HepG2 (cell line): ENCODE measurements around the gene CAPRIN2. TPM values are rescaled to one million over a fixed set of nuclear protein-coding genes. Genes with fewer than 3 reads are reported as not detected.

Source experiments
- ARID3A ChIP-seq: IDR thresholded peaks from 2 replicates; pipeline ENCODE4 v1.6.1; 2012; ENCODE audit warnings: low read depth, low read length, improper control_type of control experiment
- DPF2 ChIP-seq: sonication (generic); formaldehyde crosslinking; IDR thresholded peaks from 2 replicates; pipeline ENCODE4 v1.4.0; 2020; ENCODE audit warnings: mild to moderate bottlenecking, low read depth, missing genetic modification reagents, borderline replicate concordance
- GATAD2A ChIP-seq: IDR thresholded peaks from 2 replicates; pipeline ENCODE4 v1.6.1; 2016
- GRHL1 ChIP-seq: sonication (generic); formaldehyde crosslinking; conservative IDR thresholded peaks from 2 replicates; pipeline ENCODE4 v1.8.0; 2022; ENCODE audit warnings: missing genetic modification reagents
- SSRP1 ChIP-seq: IDR thresholded peaks from 2 replicates; pipeline ENCODE4 v1.6.1; 2016; ENCODE audit warnings: control low read depth
- ZNF362 ChIP-seq: sonication (generic); formaldehyde crosslinking; IDR thresholded peaks from 2 replicates; pipeline ENCODE4 v1.4.0; 2020; ENCODE audit warnings: missing genetic modification reagents, mild to moderate bottlenecking, borderline replicate concordance
- ZNF382 ChIP-seq: sonication (generic); formaldehyde crosslinking; IDR thresholded peaks from 2 replicates; pipeline ENCODE4 v1.5.0; 2020; ENCODE audit warnings: missing genetic modification reagents, mild to moderate bottlenecking, borderline replicate concordance
- ZNF776 ChIP-seq: sonication (generic); formaldehyde crosslinking; IDR thresholded peaks from 2 replicates; pipeline ENCODE4 v1.4.0; 2020; ENCODE audit warnings: mild to moderate bottlenecking, missing genetic modification reagents
- polyA plus RNA-seq, 8 experiments: library from polyadenylated mRNA; depleted of rRNA in 3 of 8; stranded (reverse) in 7 of 8; unstranded in 1 of 8; fragments of >200 nt; fragmentation: Illumina TruSeq in 4 of 8; extraction: Trizol in 4 of 8; gene quantifications; 2 replicates each; pipeline versions ENCODE4 v1.2.1 to v1.2.3, GENCODE V29; 2011 to 2016; ENCODE audit warnings: low read depth in 4 of 8, missing spikeins in 1 of 8, mixed read lengths in 1 of 8; ENCODE audit not compliant: insufficient read depth in 1 of 8
- total RNA-seq, 5 experiments: library from RNA; depleted of rRNA; stranded (reverse); fragments of >200 nt; fragmentation: Illumina TruSeq; extraction: Trizol; gene quantifications; 2 replicates each; pipeline ENCODE4 v1.2.3, GENCODE V29; 2016; ENCODE audit warnings: low read depth in 1 of 5
- TF ChIP-seq, protein P1 (sequence below), 2 experiments: sonication (generic) in 1 of 2; formaldehyde crosslinking in 1 of 2; IDR thresholded peaks; 2 replicates each; pipeline versions ENCODE4 v1.6.1 to v1.9.0; 2014 to 2022; ENCODE audit warnings: antibody characterized with exemption in 1 of 2, borderline replicate concordance in 1 of 2, inconsistent platforms in 1 of 2, low read depth in 1 of 2, missing genetic modification reagents in 1 of 2
- TF ChIP-seq, protein P2 (sequence below): sonication (generic); formaldehyde crosslinking; IDR thresholded peaks from 2 replicates; pipeline ENCODE4 v1.5.1; 2020; ENCODE audit warnings: missing genetic modification reagents, mild to moderate bottlenecking, borderline replicate concordance
- TF ChIP-seq, protein P3 (sequence below): sonication (generic); formaldehyde crosslinking; IDR thresholded peaks from 2 replicates; pipeline ENCODE4 v1.5.1; 2020; ENCODE audit warnings: missing genetic modification reagents, mild to moderate bottlenecking, borderline replicate concordance

CAPRIN2 gene
- total and polyA plus RNA-seq, 2 of the 13 experiments (the other 11 are each of a cell fraction or from before 2014, with no cell fraction given) = 21.7 to 30.6 TPM

GRCh38 chr12:30695199-30696102, 59.3 kb downstream of the CAPRIN2 start, which contains the start of gene IPO8 (continued):
- TF ChIP-seq ZNF382 (CRISPR knock-in tag) = no peak
- no peak for TF ChIP-seq SSRP1 (CRISPR knock-in tag)
- no peak for TF ChIP-seq GRHL1 (CRISPR knock-in tag)
- TF ChIP-seq, protein P1, sequence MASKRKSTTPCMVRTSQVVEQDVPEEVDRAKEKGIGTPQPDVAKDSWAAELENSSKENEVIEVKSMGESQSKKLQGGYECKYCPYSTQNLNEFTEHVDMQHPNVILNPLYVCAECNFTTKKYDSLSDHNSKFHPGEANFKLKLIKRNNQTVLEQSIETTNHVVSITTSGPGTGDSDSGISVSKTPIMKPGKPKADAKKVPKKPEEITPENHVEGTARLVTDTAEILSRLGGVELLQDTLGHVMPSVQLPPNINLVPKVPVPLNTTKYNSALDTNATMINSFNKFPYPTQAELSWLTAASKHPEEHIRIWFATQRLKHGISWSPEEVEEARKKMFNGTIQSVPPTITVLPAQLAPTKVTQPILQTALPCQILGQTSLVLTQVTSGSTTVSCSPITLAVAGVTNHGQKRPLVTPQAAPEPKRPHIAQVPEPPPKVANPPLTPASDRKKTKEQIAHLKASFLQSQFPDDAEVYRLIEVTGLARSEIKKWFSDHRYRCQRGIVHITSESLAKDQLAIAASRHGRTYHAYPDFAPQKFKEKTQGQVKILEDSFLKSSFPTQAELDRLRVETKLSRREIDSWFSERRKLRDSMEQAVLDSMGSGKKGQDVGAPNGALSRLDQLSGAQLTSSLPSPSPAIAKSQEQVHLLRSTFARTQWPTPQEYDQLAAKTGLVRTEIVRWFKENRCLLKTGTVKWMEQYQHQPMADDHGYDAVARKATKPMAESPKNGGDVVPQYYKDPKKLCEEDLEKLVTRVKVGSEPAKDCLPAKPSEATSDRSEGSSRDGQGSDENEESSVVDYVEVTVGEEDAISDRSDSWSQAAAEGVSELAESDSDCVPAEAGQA (IDR thresholded peaks at IDR 0.05; ENCODE audit: low read depth) = peak; percentile 60; the same call in 1 of the 2 replicates
- TF ChIP-seq, protein P1 (CRISPR knock-in tag; IDR thresholded peaks at IDR 0.05; ENCODE audit: borderline replicate concordance) = no peak
- no peak for TF ChIP-seq ZNF362
- TF ChIP-seq ARID3A = 0 out of 2 replicates have a peak, but pooled peaks have one; percentile 27
- TF ChIP-seq, protein P2, sequence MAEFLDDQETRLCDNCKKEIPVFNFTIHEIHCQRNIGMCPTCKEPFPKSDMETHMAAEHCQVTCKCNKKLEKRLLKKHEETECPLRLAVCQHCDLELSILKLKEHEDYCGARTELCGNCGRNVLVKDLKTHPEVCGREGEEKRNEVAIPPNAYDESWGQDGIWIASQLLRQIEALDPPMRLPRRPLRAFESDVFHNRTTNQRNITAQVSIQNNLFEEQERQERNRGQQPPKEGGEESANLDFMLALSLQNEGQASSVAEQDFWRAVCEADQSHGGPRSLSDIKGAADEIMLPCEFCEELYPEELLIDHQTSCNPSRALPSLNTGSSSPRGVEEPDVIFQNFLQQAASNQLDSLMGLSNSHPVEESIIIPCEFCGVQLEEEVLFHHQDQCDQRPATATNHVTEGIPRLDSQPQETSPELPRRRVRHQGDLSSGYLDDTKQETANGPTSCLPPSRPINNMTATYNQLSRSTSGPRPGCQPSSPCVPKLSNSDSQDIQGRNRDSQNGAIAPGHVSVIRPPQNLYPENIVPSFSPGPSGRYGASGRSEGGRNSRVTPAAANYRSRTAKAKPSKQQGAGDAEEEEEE (CRISPR knock-in tag) = no peak
- TF ChIP-seq GATAD2A (CRISPR knock-in tag) = no peak
- TF ChIP-seq ZNF776 (CRISPR knock-in tag) = no peak
- no peak for TF ChIP-seq DPF2
- TF ChIP-seq, protein P3, sequence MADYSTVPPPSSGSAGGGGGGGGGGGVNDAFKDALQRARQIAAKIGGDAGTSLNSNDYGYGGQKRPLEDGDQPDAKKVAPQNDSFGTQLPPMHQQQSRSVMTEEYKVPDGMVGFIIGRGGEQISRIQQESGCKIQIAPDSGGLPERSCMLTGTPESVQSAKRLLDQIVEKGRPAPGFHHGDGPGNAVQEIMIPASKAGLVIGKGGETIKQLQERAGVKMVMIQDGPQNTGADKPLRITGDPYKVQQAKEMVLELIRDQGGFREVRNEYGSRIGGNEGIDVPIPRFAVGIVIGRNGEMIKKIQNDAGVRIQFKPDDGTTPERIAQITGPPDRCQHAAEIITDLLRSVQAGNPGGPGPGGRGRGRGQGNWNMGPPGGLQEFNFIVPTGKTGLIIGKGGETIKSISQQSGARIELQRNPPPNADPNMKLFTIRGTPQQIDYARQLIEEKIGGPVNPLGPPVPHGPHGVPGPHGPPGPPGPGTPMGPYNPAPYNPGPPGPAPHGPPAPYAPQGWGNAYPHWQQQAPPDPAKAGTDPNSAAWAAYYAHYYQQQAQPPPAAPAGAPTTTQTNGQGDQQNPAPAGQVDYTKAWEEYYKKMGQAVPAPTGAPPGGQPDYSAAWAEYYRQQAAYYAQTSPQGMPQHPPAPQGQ = no peak
